ENCODE results near the gene MPV17.
A peak's percentile ranks its signal among the peaks of the same experiment; 100 is the strongest.
"Not testable (repeated sequence)": the region's sequence is repeated elsewhere in the genome, so short reads cannot be mapped to it uniquely, and the experiment has no call there.

Gene MPV17

GRCh38 chr2:27296481-27296880, 26.4 kb downstream of the MPV17 start:
- DNase-seq, result no peak

DNA sequence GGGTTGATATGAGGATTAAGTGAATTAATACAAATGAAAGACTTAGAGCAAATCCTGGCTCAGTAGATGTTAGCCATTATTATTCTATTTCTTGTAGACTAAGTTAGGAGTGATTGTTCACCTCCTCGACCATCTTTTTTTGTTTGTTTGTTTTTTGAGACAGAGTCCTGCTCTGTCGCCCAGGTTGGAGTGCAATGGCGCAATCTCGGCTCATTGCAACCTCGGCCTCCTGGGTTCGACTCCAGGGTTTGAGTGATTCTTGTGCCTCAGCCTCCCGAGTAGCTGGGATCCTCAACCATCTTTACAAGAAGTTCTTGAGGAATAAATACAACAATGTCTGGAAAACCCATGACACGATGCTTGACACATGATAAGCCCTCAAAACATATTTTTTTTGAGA, 28.0 kb downstream of the MPV17 start:
- DNase-seq, result no peak

- DNase-seq, result no peak
Observed at GRCh38 chr2:27291865-27292264, 31.0 kb downstream of the MPV17 start.

DNA sequence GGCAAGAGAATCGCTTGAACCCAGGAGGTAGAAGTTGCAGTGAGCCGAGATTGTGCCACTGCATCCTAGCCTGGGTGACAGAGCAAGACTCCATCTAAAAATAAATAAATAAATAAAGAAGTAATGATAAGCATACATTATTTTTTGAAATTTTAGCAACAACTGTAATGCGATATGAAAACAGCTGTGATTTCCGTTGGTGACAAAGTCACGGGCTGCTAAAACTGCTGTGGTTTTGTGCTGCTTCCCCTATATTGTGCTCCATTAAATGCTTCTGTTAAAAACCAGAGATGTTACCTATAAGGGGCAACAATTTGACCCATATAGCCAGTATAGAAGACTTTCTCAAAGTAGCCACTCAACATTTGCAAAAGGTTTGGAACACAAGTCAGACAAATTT, 32.3 kb downstream of the MPV17 start:
- DNase-seq, result no peak

DNA sequence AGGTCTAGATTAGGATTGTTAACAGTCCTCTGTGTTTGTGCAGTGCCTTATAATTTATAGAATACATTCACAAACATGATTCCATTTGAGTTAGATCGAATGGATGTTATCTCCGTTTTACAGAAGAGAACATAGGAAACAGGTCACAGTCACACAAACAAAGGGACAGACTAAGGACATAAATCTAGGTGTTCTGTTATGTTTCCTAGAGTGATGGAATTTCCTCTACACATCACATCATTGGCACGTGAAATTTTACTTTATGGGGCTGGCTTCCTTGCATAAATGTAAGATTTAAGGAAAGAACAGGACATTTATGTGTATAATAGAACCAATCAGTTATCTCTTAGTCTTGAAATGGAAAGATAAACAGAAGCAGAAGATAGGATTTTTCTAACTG, 34.3 kb downstream of the MPV17 start:
- no peak for DNase-seq

- no peak for DNase-seq
Observed at GRCh38 chr2:27285481-27285880, 37.4 kb downstream of the MPV17 start.

DNA sequence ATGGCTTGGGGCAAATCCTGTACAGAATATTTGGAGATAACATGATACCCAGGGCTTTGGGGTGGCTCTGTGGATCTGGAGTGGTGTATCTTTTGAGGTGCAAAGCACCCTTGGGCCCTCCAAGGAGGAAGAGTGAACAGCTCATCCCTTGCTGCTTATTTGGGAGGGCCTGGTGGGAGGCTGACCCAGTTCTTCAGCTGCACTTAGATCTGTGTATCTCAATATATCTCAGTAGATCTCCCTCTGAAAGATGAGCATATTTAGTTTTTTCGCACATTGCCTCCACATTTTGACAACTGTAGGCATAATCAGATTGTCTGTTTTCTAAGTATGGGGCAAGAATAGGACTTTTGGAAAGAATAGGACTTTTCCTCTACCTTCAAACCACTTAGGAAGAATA, 37.9 kb downstream of the MPV17 start:
- DNase-seq, result no peak

DNA sequence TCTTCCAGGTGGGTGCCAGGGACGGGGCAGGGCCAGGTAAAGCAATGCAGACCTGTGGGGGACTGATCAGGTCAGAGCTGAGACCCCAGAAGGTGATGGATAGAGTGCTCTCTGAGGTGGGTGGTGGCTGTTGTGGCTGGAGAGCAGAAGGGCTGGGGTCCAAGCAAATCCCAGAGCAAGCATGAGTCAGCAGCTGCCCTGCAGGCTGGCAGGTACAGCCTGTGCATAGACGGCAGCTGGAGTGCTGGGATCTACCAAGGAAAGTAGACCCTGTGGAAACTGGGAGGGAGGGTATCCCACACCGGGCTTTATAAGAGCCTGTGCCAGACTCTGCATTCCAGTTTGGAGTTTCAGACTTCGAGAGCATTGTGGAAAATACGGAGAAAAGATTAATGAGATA, 40.0 kb downstream of the MPV17 start:
- no peak for DNase-seq

DNA sequence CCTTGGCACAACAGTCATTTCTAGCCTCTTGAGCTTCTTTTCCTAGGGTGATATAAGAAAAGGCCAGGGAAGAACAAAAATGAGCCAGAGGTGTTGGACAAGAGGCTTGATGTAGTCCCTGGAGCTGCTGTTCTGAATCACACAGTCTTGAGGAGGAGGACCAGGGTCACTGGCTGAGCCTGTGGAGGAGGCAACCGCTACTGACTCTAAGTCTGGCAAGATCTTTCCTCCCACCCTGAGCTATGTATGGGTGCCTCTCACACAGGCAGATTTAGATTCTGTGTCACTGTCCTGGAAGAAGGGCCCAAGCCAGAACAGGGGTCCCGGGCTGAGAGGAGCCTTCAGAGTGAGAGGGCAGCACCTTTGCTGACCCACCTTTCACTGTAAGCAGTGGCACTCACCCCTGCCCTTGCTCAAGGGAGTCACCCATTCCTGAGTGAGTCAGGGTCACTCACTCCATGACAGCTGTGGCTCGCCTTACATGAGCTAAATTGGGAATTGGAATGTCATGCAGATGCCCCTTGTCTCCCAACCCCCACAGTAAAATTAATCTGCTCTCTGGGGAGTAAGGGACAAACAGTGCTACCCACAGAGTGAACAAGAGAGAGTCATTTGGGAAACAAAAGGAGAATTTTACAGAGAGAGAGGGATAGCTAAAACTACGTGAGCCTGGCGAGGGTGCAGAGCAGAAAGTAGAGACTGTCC, 40.9 kb downstream of the MPV17 start, which contains the start of gene TRIM54:
Gene TRIM54 (plus strand): TSS at position 575 of the 705 bp plus-strand sequence. CDS start 303 bp downstream, outside the sequence.
- DNase-seq, result no peak

DNA sequence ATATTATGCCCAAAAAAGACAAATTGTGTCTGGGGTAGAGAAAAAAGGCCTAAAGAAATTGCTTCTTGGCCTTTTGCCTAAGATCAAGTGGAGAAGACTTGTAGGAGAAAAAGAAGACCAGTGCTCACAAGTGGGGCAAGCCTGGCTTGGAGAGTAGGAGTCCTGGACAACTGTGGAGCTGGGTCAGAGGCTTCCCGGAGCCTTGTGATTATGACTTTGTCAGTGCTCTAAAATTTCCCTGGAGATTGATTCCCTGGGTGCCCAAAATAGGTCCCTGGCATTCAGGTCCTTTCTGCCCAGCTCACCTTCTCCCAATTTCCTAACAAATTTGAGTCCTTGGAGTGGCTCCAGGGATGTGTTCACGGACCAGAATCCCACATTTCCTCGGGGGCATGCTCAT, 41.5 kb downstream of the MPV17 start:
- DNase-seq, result no peak

DNA sequence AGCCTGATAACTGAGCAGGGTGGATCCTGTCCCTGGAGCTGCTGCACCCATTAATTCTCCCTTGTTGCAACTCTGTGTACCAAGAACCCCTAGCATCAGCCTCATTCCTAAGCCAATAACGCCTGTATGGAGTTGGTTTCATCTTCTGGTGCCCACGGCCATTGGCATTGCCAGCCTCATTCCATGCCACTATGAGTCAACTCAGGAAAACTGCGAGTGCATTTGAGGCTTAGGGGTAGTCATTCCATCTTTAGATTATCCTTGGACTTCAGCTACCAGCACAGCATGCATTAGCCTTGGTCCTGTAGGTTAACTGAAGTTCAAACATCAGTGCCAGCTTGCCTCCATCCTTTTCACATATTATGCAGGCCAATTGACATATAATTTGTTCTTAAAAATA, 42.1 kb downstream of the MPV17 start:
- no peak for DNase-seq

DNA sequence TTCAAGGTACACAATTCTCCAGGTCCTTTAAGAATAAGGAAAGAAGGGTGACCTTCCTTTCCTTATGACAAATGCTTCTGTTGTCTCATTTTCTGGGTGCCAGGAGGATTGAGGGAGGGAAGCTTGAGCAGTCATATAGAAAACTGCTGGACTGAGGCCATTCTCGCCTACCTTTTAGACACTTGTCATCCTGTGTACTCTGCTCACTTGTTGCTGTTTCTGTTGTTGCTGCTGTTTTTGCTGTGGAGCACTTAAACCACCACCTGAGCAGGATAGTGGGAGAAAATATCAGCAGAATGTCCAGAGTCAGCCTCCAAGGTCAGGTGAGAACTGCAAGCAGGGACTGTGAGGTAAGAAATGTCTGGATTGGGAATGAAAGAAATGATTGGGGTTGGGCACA, 44.9 kb downstream of the MPV17 start:
- no peak for DNase-seq

DNA sequence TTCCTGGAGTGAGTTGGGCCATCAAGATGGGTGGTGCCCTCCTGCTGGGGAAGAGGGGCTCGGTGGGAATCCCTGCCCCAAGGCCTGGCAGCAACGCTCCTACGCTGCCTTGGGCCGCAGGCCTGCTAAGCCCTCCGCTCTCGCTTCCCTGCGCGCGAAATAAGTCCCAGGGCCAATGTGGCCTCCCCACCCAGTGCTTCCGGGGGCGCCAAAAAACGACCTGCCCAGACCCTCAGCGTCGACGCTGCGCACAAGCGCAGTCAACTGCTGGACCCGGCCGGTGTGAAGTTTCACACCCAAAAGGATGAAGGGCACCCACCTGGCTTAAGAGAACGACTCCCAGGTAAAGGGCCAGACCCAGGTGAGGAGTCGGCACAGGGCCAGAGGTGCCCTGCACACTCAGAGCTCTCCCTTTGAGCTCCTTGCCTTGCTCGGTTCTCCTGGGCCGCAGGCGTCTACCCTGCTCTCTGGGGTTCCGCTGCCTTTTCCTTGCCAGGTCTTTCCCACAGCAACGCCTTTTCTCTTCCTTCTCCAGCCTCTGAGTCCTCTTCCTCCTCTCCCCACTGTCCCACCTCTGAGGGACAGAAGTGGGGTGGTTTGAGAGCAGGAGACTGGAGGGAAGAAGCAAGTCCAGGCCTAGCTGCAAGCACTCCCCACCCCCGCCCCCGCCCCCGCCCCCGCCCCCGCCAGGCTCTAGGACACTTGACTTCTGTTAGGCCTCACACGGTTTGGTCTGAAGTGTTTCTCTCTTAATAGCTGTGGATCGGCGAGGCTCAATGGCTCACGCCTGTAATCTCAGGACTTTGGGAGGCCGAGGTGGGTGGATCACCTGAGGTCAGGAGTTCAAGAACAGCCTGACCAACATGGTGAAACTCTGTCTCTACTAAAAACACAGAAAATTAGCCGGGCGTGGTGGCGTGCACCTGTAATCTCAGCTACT, 47.4 kb downstream of the MPV17 start, which contains the start of gene DNAJC5G:
Gene DNAJC5G (plus strand): TSS at position 223 of the 940 bp plus-strand sequence. CDS start 1,296 bp downstream, outside the sequence.
- DNase-seq, result no peak

- not testable (repeated sequence) for DNase-seq
Observed at GRCh38 chr2:27272537-27273522, 50.1 kb downstream of the MPV17 start.

DNA sequence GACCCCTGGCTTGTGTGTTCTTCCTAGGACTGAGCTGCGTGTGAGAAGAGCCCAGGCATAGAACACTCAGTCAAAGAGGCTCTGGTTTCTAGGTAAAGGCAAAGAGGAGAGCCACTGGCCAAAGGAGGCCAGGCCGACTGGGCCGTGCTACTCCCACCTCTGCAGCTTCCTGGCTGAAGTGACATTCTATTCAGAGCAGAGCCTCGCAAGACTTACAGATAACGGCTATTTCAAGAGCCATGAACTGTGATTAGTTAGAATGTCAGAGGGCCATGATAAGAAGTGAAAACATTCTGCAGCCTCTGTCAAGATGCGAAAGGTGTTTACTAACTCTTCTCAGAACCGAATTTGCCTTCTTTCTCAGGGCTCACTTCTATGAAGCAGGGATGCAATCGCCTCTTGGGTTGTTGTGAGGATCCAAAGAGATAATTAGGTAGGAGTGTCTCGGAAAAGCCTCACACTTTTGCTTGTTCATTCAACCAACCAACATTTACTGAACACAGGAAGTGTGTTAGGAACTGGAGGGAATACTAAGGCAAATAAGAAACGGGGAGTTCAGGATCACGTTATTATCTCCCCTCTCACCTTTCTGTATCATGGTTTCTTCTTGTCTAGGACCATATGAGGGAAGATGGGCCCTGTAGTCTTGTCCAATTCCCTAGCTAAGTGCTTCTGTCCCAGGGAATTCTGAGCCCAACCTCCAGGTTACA, 51.1 kb downstream of the MPV17 start:
- no peak for DNase-seq

DNA sequence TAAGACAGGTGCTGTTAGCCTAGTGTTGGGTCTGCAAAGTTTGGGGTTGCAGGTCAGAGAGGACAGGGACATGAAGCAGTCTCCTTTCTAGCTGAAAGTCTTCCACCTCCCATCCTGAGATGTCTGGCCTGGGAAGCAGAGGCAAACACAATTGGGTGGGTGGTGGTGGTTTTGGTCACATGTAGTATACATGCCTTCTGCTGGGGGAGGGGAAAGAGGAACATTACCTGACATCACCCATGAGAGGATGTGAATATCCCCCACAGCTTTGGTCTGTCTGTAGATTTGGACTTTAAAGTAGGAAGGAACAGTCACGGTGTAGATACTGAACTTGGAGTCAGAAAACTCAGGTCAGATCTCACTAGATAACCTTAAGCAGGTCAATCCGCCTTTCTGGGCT, 52.2 kb downstream of the MPV17 start:
- no peak for DNase-seq

GRCh38 chr2:27270131-27270530, 52.8 kb downstream of the MPV17 start:
- DNase-seq, result no peak

- DNase-seq, result not testable (repeated sequence)
Observed at GRCh38 chr2:27268296-27268695, 54.6 kb downstream of the MPV17 start.

DNA sequence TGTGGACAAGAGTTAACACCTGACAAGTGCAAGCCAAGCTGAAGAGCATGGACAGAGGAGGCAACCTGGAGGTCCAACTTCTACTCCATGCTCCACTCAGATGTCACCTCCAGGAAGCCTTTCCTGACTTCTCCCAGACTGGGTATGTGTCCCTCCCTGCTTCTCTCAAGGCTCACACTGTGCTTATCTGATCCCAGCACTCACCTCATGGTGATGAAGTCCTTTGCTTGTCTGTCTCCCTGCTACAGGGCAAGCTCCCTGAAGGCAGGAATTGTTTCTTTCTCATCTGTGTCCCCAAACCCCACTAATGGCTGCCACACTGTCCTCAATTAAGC, 57.4 kb downstream of the MPV17 start:
- no peak for DNase-seq

GRCh38 chr2:27264753-27265535, 58.0 kb downstream of the MPV17 start:
- peak; percentile 51 to 53 for DNase-seq

DNA sequence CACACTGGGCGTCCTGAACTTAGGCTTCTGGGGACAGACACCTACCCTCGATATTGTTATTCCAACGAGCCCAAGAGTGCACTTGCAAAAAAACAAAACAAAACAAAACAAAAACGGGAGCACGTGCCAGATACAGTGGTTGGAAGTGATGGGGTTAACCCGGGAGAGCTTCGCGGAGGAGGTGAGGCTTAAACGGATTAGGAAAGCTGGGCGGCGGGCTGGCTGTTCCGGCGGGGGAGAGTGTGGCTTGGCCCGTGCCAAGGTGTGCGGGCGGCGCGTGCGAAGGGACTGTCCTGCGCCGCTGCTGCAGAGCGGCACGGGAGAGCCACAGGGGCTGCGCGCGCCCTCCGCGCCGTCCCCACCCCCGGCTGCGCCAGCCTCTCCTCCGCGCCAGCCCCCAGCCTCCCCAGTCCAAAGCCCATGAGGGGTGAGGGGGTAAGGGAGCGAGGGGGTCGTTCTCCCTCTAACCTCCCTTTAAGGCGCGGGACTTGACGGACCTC, 58.6 kb downstream of the MPV17 start:
- DNase-seq, result no peak
